Hepatocyte (in vitro differentiated cells): ENCODE data around the gene FRMD4B.

Source experiments
- CTCF ChIP-seq: fragments of 200-600 bp; sonication (generic); IDR thresholded peaks from 2 replicates; pipeline ENCODE4 v1.5.1; 2016; ENCODE audit warnings: antibody characterized with exemption, mild to moderate bottlenecking; ENCODE audit not compliant: poor library complexity
- EZH2 ChIP-seq: fragments of 200-600 bp; sonication (generic); IDR thresholded peaks from 2 replicates; pipeline ENCODE4 v1.6.1; 2016; ENCODE audit warnings: antibody characterized with exemption, mild to moderate bottlenecking, borderline replicate concordance

GRCh38 chr3:69299344-69299743 lies 86.5 kb downstream of the FRMD4B start:
- TF ChIP-seq CTCF: peak; percentile 20
- no peak for TF ChIP-seq EZH2
